Measurements from ENCODE around the gene SEC31B.

The SEC31B gene

GRCh38 chr10:100490531-100490930 is 29.1 kb downstream of the SEC31B start:
- no peak for DNase-seq

- no peak for DNase-seq
These were observed 30.3 kb downstream of the SEC31B start for GRCh38 chr10:100489396-100489795.

DNA sequence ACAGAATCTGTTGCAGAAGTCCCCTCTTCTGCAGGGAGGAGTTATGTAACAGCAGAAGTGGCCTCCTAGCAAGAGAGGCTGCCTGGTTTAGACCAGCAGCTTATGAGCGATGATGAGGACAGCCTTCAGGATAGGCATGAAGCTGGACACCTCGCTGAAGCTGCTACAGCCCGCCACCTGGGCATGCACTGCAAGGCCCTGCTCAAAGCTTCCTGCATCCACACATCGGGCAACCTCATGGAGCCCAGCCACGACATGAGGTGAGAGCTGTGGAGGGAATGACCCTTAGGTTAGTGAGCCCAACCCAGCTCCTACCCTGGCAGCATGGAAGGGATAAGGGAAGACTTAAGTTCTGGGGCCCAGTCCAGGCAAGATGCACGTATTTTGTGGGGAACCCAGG is 32.1 kb downstream of the SEC31B start:
- no peak for DNase-seq

DNA sequence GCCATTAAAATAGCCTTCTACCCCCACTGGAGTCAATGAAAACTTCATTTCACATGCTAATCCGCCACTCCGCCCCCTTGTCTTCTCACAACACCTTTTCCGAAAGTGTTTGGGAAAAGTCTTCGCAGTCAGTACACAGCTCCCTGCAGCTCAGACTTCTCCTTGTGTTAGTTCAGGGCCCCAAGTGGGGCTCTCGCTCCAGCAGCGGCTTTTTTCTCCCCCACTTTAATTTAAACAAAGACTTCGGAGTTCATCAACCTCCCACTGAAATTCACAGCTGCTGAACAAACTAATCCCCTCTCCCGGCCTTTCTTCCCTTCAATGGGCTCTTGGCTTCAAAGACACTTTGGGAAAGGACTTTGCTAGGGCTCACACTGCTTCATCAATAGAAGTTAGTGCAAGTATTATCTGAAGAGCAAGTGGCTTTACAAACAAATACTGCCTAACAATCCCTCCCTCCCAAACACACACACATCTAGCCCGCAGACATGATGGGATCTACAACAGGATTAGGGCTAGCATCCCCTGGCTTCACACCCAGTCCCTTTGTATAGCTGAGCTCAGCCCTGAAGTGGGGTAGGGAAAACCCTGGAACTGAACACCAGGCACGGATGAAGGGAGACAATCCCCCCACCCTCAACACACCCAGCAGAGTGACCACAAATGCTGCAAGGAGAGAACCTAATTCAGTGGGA is 33.7 kb downstream of the SEC31B start:
- no peak for DNase-seq

GRCh38 chr10:100485366-100485765 is 34.3 kb downstream of the SEC31B start:
- DNase-seq, result no peak

GRCh38 chr10:100483876-100484666 is 35.6 kb downstream of the SEC31B start:
- no peak for DNase-seq

- DNase-seq, result no peak
These were observed 36.9 kb downstream of the SEC31B start for GRCh38 chr10:100482834-100483185.

DNA sequence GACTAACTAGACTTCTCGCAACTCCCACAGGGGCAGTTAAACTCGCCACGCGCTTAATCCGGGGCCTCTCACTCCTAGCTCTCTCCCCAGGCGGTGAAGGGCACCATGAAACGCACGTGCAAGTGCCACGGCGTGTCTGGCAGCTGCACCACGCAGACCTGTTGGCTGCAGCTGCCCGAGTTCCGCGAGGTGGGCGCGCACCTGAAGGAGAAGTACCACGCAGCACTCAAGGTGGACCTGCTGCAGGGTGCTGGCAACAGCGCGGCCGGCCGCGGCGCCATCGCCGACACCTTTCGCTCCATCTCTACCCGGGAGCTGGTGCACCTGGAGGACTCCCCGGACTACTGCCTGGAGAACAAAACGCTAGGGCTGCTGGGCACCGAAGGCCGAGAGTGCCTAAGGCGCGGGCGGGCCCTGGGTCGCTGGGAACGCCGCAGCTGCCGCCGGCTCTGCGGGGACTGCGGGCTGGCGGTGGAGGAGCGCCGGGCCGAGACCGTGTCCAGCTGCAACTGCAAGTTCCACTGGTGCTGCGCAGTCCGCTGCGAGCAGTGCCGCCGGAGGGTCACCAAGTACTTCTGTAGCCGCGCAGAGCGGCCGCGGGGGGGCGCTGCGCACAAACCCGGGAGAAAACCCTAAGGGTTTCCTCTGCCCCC is 37.4 kb downstream of the SEC31B start:
- peak; percentile 67 for DNase-seq

GRCh38 chr10:100481462-100482081 is 38.1 kb downstream of the SEC31B start:
- peak; percentile 95 for DNase-seq

DNA sequence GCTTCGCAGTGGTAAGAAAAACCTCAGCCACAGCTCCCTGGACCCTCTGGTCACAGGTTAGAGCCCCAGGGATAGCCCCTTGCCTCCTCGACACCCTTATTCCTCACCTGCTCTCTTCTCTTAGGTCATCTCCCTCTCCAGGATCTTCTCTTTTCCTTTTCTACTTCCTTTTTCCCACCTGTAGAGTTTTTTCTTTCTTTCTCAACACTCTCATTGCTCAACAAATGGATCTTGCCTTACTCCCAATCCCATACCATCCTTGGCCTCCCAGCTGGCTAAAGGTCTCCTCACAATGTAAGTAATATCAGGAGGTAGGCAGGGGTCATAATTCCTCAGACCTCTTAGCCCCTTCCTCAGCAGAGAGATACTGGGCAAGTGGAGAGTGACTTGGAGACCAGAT is 39.7 kb downstream of the SEC31B start:
- no peak for DNase-seq

DNA sequence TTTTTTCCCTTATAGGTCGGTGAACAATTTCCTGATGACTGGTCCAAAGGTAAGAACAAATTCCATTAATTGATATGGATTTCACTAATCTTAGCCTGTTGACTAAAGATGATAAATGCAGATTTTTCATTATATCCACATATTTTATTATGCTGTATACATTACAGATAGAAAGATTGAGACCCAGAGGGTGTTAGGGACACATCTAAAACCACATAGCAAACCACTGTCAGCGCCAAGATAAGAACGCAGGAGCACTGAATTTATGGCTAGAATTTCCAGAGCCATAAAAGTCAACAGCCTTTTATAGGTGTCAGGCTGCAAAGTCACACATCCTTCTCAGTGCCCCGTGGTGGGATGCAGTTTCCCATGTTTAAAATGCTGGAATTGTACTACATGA is 40.6 kb downstream of the SEC31B start:
- DNase-seq, result no peak

- no peak for DNase-seq
These were observed 41.7 kb downstream of the SEC31B start for GRCh38 chr10:100477970-100478369.

DNA sequence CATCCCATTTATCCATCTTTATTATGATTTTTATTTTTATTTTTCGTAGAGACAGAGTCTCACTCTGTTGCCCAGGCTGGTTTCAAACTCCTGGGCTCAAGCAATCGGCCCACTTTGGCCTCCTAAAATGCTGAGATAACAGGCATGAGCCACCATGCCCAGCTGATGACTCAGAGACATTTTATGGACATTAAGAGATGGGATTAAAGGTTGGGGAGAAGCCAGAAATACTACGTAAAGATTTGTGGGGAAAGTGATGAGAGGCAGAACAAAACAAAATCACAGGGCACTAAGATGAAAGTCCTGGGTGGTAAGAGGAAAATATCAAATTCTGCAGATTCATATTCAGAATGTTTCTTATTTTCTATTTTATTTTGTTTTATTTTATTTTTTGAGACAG is 49.3 kb downstream of the SEC31B start:
- no peak for DNase-seq

DNA sequence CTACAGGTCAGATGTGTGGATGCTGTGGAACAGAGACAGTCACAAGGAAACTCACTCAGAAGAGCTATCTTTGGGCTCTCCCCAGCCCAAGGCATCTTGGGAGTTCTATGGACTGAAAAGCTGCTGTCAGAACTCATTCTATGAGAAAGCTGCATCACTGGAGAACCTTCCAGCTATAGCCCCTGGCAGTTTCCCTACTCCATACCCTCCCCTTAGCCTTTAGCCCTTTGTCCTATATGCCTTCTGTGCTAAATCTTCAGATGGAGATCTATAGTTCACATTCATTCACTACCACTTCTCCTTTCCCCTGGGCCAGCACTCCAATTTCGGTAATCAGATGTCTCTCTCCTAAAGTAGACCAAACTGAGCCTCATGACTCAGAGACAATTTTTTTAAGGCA is 49.9 kb downstream of the SEC31B start:
- DNase-seq, result no peak

DNA sequence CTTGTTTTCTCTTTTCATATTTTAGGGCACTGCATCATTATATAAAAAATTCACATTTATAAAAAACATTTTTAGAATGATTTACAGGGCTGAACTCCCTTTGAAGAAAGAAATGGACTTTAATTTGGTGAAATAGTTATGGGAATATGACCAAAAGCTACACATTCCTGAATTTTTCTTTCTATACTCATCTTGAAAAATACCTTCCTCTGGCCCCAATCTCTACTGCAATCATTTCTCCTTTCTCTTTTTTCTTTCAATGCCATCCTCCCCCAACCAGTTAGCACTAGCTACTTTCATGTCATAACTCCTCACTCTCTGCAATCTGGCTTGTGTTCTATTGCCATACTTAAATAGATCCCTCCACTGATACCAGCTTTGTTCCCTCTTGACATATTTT is 50.7 kb downstream of the SEC31B start:
- DNase-seq, result no peak

DNA sequence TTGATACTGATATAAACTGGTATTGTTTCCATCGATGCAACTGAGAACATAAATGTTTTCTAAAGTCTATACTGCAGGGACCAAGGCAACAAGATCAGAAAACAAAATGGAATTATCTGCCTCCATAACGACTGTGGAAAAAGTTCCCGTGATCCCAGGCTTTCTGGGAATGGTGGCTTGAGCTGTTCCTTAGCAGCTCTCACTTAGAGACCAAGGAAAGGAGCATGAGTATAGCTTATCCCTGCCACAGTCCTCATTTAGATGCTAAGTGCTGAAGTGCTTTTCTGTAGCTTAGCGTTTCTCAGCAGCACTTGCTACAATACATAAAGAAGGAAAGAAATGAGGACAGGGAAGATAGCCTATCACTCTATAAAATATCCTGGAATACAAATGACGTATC is 51.3 kb downstream of the SEC31B start:
- DNase-seq, result no peak

GRCh38 chr10:100462709-100463108 is 57.0 kb downstream of the SEC31B start, which contains the start of gene WNT8B:
WNT8B (plus strand) TSS chr10:100463009; CDS start chr10:100463169, 160 bp downstream.
- no peak for DNase-seq

- no peak for DNase-seq
These were observed 70.7 kb downstream of the SEC31B start for GRCh38 chr10:100448951-100449350.

DNA sequence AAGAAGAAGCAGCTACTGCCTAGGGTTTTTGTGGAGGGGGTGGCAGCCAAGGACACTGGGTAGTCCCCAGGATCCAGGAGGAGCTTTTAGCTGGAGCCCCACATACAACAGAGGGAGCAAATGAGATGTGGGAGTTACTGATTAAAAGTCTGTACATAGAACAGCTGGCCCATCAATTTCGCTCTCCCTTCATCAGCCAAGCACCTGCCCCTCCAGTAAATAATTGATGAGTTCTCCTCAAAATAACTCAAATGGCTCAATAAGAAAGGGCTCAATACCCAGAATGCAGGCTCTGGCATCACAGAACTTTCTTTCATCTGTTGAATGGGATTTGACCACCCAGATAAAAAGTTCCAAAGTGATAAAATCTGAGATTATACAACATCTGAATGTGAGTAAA is 72.0 kb downstream of the SEC31B start:
- DNase-seq, result no peak

DNA sequence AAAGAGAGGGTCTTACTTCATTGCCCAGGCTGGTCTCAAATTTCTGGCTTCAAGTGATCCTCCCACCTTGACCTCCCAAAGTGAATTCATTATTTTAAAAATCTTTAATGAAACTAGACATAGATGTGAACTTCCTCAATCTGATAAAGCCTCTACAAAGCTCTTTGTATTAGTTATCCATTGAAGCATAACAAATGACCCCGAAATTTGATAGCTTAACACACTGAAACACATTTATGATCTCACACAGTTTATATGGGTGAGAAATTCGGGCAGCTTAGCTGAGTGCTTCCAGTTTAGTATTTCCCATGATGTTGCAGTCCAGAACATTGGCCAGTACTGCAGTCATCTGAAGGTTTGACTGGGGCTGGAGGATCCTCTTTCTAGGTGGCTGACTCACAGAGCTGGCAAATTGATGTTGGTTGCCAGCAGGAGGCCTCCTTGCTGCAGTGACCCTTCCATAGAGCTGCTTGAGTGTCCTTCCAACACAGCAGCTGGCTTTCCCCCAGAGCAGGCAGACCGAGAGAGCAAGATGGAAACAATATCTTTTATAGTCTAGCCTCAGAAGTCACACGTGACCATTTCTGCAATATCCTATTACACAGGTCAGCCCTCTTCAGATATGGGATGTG is 73.4 kb downstream of the SEC31B start:
- no peak for DNase-seq

DNA sequence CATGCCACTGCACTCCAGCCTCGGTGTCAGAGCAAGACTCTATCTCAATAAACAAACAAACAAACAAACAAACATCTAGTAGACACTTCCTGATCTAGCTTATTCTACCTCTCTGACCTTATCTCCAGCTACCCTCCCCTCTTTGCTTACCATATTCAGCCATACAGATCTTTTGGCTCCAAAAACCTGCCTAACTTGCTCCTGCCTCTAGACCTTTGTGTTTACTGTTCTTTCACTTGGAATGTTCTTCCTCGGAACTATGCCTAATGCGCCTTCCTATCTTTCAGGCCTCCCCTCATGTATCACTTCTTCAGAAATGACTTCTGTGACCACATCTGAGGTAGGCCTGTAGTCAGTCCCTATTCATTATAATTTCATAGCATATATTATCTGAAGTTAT is 77.1 kb downstream of the SEC31B start:
- DNase-seq, result no peak

DNA sequence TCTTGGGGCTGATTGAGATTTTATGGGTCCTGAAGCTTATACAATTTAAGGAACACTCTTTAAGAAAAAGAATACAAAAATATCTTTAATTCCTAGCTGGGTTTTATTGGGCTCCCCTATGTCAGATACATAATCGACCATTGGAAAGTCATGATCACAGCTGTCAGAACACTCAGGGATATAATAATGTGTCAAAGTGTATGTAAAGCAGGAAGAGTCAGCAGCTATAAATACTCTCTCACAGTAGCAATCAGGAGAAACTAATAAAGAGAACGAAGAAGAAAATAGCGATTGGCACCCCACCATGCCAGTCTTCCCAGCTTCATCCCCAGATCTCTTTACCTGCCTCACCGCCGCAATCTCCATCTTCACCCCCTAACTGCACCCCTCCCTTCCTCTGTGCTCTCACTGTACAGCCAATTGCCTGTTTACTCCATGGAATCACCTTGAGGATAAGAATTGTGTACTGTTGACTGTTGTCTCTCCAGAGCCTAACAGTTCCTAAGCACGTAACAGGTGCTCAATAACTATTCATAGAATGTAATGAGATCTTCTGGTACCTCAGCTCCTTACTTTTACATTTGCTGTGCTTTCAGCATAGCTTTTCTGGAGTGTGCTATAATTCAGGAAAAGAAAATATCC is 80.9 kb downstream of the SEC31B start:
- DNase-seq, result no peak

All from CD4-positive, alpha-beta T cell treated with Interleukin-21 for 1 hour (primary cell).